Stimulated activated CD4-positive, alpha-beta T cell treated with anti-CD3 and anti-CD28 coated beads, Interleukin-15, amount 100 ng/mL, for 48 hours (primary cell): Measurements from ENCODE around the gene ATOSA.
A peak's percentile ranks its signal among the peaks of the same experiment; 100 is the strongest.

Experiments used
- DNase-seq, 2 donors: peaks; one replicate each; pipeline ENCODE4 v3.0.0-alpha.2; 2020; ENCODE audit warnings: low read depth in 2 of 2

ATOSA gene

DNA sequence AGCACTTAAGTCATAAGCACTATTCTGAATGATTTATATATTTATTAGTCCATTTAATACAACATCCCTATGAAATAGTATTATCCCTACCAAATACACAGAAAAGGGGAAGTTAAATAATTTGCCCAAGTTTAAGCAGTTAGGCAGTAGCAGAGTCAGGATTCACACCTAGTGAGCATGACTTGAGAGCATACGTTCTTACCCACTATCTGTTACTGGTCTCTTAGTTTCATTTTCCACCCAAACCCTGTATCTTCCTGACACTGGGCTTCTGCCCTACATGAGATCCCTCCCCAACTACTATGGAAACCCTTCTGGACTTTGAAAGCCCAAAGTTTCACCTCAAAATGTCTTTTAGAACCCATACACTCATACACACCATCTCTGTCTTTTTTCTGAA is 4.4 kb upstream of the ATOSA start:
- no peak for DNase-seq

DNA sequence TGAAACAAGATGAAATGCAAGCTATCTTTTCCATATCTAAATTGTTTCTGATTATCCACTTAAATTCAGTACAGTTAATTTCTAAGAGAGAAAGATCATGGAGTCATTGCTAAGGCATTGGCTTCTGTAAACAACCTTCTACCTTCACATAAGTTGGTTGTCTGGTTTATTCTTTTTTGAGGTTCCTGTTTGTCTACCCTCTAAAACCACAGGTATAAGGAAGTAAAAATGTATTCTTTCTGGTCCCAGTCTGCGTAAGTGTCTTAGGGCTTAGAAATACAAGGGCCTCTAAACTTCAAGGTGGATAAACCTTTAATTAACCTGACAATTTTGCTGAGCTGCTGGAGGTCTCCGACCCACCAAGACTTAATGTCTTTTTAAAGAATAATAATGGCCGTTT is 3.6 kb upstream of the ATOSA start:
- DNase-seq: no peak

DNA sequence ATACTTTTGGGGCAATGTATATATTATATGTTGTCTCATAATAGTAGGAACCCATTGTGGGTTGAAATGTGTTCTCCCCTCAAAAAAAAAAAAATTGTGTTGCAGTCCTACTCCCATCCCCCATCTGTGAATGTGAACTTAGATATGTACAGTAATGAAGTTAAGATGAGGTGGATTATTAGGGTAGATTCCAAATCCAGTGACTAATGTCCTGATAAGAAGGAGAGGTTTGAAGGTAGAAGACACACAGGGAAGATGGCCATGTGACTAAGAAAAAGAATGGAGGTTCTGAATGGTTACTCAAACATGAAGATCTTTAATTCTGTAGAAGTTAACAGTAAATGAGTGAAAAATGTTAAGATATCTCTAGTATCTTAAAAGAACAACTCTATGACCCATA is 3.0 kb upstream of the ATOSA start:
- no peak for DNase-seq

- no peak for DNase-seq
These were observed 2.3 kb upstream of the ATOSA start for GRCh38 chr15:52681441-52681840.

- DNase-seq: no peak
These were observed 1.6 kb upstream of the ATOSA start for GRCh38 chr15:52680761-52681160.

- DNase-seq: no peak
These were observed 828 bp upstream of the ATOSA start for GRCh38 chr15:52680041-52680391.

DNA sequence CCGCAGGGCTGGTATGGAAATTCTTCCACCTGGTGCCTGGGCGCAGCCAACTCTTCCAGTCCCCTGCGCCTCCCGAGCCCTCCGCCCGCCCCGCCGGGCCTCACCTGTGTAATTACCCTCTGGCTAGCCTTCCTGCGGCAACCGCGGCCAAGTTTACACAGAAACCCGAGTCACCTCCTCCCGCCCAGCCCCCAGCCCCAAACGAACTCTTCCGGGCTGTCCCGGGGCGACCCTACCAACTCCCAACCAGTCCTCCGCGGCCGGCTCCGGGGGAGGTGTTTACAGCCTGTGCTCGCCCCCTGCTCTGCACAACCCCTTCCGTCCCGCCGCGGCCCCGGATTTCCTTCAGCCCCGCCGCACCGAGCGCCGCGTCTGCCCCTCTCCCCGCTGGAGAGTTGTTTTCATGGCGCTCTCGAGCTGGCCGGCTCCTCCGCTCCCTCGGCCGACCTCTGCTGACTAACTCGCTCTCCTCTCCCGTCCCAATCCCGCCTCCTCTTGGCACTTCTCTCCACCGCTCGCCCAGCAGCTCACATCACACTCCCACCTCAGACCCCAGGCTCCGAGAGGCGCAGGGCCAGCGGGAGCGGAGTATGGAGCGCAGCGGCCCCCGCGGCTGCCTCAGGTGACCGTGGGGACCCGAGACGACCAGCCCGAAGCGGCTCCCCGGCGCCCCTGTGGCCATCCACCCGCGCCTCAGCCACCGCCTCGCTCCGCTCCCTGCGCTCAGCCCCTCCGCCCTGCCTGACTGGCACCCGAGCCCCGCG is 538 bp downstream of the ATOSA start:
- DNase-seq: peak in 1 of 2 donors; percentile 33

DNA sequence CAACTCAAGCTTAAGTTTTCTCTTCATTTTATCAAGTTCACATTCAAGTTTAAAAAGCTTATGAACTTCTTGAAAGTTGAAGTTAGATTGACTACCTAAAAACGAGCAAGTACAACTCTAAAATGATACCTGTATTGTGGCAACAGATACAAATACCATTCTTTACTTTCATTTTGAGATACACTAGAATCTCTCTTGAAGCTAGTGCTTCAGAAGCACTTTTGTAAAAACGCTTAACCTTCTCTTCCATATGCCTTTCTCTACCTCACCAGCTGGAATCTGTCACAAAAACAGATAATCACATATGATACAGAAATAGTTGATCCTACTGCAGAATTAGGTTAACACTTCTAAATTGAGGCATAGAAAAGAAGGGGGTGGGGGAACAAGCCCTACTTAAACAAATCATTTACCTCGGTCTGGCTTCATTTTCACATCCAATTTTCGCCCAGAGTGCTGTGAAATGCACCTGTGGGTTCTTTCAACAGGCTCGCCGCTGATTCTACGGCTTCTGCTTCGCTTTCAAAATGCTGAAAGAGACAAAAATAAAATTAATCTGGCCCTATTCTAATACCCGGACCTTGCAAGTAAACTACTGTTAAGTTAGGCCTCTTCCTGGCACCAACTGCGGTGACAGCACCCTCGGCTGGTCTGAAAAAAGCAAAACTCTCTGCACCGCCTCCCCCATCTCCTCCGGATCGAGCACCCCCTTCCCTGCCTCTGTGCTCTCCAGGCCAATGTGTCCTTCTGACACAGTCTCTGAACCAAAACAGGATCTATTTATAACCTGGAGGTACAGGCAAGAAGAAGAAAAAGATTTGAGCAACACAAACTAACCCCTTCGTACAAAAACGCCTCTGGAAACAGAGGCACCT is 1.4 kb downstream of the ATOSA start:
- DNase-seq: peak in 1 of 2 donors; percentile 29

DNA sequence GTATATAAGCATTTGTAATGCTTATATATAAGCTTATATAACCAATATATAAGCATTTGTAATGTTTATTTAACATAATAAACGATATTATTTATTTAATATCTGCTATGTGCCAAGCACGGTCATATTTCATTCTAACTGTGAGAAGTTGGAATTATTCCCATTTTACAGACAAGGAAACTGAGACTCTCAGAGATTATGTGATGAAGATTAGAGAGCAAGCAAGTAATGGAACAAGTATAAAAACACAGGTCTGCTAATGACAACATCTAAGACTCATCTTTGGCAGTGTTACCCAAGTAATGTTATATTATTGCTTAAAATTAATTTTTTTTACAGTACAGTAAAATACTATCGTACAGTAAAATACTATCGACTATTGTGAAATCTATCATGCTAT is 4.4 kb downstream of the ATOSA start:
- DNase-seq: no peak

- no peak for DNase-seq
These were observed 5.5 kb downstream of the ATOSA start for GRCh38 chr15:52673734-52674133.

GRCh38 chr15:52673312-52673711 is 5.9 kb downstream of the ATOSA start:
- no peak for DNase-seq

GRCh38 chr15:52672661-52673060 is 6.5 kb downstream of the ATOSA start:
- no peak for DNase-seq

GRCh38 chr15:52670087-52670486 is 9.1 kb downstream of the ATOSA start:
- no peak for DNase-seq

GRCh38 chr15:52668133-52668532 is 11.1 kb downstream of the ATOSA start:
- no peak for DNase-seq

DNA sequence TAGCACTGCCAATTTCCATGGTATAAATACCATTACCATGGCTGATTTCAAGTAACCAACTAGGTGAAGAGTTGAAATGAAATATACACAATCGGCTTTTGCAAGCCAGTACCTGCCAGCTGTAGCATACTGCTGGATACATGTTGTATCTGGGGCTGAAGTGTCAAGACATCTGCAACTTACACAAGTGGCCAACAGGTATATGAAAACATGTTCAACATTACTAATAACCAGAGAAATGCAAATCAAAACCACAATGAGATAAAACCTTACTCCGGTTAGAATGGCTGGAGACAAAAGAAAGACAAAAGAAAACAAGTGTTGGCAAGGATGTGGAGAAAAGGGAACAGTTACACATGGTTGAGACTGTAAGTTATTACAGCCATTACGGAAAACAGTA is 11.6 kb downstream of the ATOSA start:
- DNase-seq: no peak

- no peak for DNase-seq
These were observed 15.5 kb downstream of the ATOSA start for GRCh38 chr15:52663536-52664294.

- no peak for DNase-seq
These were observed 17.3 kb downstream of the ATOSA start for GRCh38 chr15:52661909-52662308.

GRCh38 chr15:52660192-52660591 is 19.0 kb downstream of the ATOSA start:
- DNase-seq: no peak

GRCh38 chr15:52658955-52659354 is 20.2 kb downstream of the ATOSA start:
- DNase-seq: peak in 1 of 2 donors; percentile 10

- DNase-seq: no peak
These were observed 21.9 kb downstream of the ATOSA start for GRCh38 chr15:52657338-52657737.

GRCh38 chr15:52656412-52656811 is 22.8 kb downstream of the ATOSA start:
- no peak for DNase-seq

DNA sequence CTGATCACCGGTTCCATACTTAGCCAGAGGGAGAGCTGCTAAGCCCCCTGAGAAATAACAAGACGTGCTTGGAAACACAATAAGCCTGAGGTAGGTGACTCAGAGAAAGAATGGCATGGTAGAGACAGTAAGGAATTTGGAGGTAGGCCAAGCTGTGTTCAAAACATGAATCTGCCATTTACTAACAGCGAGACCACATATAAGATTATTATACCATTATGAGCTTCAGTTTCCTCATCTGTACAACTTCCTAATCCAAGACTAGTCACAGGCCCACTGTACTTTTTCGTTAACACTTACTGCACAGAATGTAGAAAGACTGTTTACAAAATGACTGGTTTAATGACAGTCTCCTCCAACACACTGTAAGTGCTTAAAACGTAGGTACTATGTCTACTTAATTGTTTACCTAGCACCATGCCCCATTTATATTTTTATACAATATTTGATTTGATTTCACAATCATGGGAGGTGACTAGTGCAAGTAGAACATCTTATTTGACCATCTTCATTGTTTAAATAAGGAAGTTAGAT is 25.7 kb downstream of the ATOSA start:
- no peak for DNase-seq
